Subcutaneous abdominal adipose tissue (tissue), 5 donors: Measurements from ENCODE around the gene UAP1L1.

Source experiments
- H3K27ac ChIP-seq: one replicate; pipeline ENCODE4 v1.7.0; 2013; ENCODE audit warnings: low read depth, mild to moderate bottlenecking, inconsistent platforms, low read length, moderate library complexity
- H3K27me3 ChIP-seq, 5 donors: one replicate each; pipeline ENCODE4 v1.7.0; 2013; ENCODE audit warnings: low read length in 5 of 5, inconsistent platforms in 1 of 5; ENCODE audit not compliant: control insufficient read depth in 5 of 5, insufficient read depth in 4 of 5
- H3K36me3 ChIP-seq, 5 donors: one replicate each; pipeline ENCODE4 v1.7.0; 2013; ENCODE audit warnings: low read length in 5 of 5; ENCODE audit not compliant: control insufficient read depth in 5 of 5, insufficient read depth in 5 of 5
- H3K4me1 ChIP-seq, 5 donors: one replicate each; pipeline ENCODE4 v1.7.0; 2013; ENCODE audit warnings: low read length in 5 of 5, mild to moderate bottlenecking in 3 of 5, moderate library complexity in 1 of 5; ENCODE audit not compliant: control insufficient read depth in 5 of 5, insufficient read depth in 5 of 5
- H3K4me3 ChIP-seq, 5 donors: one replicate each; pipeline ENCODE4 v1.7.0; 2013; ENCODE audit warnings: low read length in 5 of 5, low read depth in 1 of 5
- H3K9ac ChIP-seq, 5 donors: one replicate each; pipeline ENCODE4 v1.7.0; 2013; ENCODE audit warnings: low read length in 5 of 5, mild to moderate bottlenecking in 4 of 5, moderate library complexity in 3 of 5
- H3K9me3 ChIP-seq, 5 donors: one replicate each; pipeline ENCODE4 v1.7.0; 2013; ENCODE audit warnings: low read length in 5 of 5; ENCODE audit not compliant: control insufficient read depth in 5 of 5
- donor health status: healthy.
- donor health status: healthy.
- donor health status: healthy.
- donor health status: healthy.
- donor health status: healthy.

UAP1L1 gene

GRCh38 chr9:137107982-137108381 lies 30.7 kb downstream of the UAP1L1 start:
- peaks cover 0 to 99% (median 88%) of the 10 kb centered on the region in 5 donors for H3K36me3 ChIP-seq

GRCh38 chr9:137108608-137109249 lies 31.4 kb downstream of the UAP1L1 start:
- Histone ChIP-seq H3K36me3 (peaks cover 0 to 95% (median 82%) of the 10 kb centered on the region in 5 donors), H3K27me3 (no peaks in the 10 kb centered on the region), H3K27ac (no peak overlapping the region), H3K9ac (no peak overlapping the region), H3K9me3 (no peaks in the 10 kb centered on the region), H3K4me1 (peaks cover 0 to 7% (median 4%) of the 10 kb centered on the region in 5 donors), H3K4me3 (no peak overlapping the region)

More at GRCh38 chr9:137107982-137108381, 30.7 kb downstream of the UAP1L1 start:
- Histone ChIP-seq H3K9ac (no peak overlapping the region), H3K4me3 (no peak overlapping the region), H3K4me1 (peaks cover 0 to under 1% (median 0%) of the 10 kb centered on the region in 5 donors), H3K27me3 (no peaks in the 10 kb centered on the region), H3K9me3 (no peaks in the 10 kb centered on the region), H3K27ac (no peak overlapping the region)

- no peak overlapping the region for H3K9ac ChIP-seq
- peaks cover 0 to 7% (median 4%) of the 10 kb centered on the region in 5 donors for H3K4me1 ChIP-seq
- no peaks in the 10 kb centered on the region for H3K9me3 ChIP-seq
- H3K4me3 ChIP-seq, result no peak overlapping the region
- H3K27me3 ChIP-seq, result no peaks in the 10 kb centered on the region
- peaks cover 0 to 87% (median 76%) of the 10 kb centered on the region in 5 donors for H3K36me3 ChIP-seq
- H3K27ac ChIP-seq, result no peak overlapping the region
Measured at GRCh38 chr9:137109250-137110146, 32.2 kb downstream of the UAP1L1 start.

DNA sequence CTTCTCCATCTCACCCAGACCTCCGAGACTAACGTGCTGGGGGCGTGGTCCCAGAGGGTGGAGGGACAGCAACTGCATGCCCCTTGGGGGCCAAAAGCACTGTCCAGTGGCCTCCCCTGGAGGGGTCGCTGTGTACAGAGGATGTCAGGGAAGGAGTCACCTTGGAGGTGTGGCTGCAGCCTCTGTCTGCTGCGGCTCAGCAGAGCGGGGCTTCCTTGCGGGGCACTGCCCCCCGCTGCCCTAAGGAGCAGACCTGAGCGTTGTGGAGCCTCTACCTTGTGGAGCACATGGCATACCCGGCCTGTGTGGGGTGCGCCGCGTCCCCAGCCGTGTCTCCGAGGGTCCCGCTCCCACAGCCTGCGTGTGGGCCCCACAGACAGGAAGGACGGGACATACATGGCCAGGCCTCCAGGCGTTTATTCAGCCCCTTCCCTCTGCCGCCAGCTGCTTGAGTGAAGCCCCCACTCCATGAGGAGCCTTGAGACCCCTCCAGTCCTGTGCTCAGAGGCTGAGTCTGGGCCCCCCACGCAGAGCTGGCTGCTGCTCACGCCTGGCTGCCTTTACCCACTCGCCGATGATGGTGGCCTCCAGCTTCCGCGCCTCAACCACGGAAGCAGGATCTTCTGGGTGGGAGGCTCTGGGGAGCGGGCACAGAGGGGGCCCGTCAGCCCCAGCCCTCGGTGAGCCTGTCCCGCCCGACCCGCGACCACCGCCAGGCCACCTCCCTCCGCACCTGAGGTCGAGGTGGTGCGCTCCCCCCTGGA lies 33.0 kb downstream of the UAP1L1 start:
- Histone ChIP-seq H3K9me3 (no peaks in the 10 kb centered on the region), H3K4me1 (peaks cover 0 to 15% (median 11%) of the 10 kb centered on the region in 5 donors), H3K4me3 (no peak overlapping the region), H3K36me3 (peaks cover 0 to 79% (median 68%) of the 10 kb centered on the region in 5 donors), H3K27ac (no peak overlapping the region), H3K27me3 (peaks cover 0 to under 1% (median 0%) of the 10 kb centered on the region in 5 donors), H3K9ac (no peak overlapping the region)

- Histone ChIP-seq H3K9me3 (no peaks in the 10 kb centered on the region), H3K27ac (no peak overlapping the region), H3K4me1 (peaks cover 0 to 19% (median 13%) of the 10 kb centered on the region in 5 donors), H3K27me3 (peaks cover 0 to 3% (median 0%) of the 10 kb centered on the region in 5 donors), H3K36me3 (peaks cover 0 to 71% (median 61%) of the 10 kb centered on the region in 5 donors), H3K4me3 (no peak overlapping the region), H3K9ac (no peak overlapping the region)
Measured at GRCh38 chr9:137110911-137111787, 33.8 kb downstream of the UAP1L1 start.

DNA sequence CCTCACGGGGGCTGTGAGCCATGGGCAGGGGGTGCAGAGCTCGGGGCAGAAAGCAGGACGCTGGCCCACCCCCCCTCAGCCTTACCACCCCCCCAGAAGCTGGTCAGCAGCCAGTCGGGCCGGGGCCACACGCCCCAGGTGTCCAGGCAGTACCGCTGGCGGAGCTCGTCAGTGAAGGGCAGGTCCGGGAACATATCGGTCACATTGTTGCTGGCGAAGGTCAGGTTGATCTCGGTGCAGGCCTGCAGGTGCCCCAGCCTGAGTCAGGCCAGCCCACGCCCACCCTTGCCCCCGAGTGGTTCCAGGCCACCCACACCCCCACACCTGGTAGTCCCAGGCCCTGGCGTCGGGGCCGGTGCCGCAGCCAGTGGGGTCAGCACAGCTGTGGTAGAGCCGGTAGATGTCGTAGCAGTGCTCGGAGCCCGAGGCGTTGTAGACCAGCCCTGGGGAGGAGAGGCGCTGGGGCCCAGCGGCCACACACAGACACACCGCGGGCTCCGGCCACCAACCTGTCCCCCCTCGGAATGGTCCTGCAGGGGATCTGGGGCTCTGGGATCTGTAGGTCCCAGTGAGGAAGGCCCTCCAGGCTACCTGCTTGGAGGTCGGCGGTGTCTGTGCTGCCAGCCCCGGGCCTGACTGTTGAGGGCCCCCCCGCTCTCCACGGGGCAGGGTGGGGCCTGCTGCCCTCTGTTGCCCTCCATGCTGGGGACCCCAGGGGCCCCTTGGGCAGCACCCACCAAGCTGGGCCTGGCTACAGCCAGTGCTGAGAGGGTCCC lies 34.7 kb downstream of the UAP1L1 start:
- H3K36me3 ChIP-seq, result peaks cover 0 to 64% (median 54%) of the 10 kb centered on the region in 5 donors
- H3K9ac ChIP-seq, result no peak overlapping the region
- no peak overlapping the region for H3K4me3 ChIP-seq
- H3K9me3 ChIP-seq, result no peaks in the 10 kb centered on the region
- H3K4me1 ChIP-seq, result peaks cover 0 to 25% (median 18%) of the 10 kb centered on the region in 5 donors
- no peak overlapping the region for H3K27ac ChIP-seq
- peaks cover 0 to 3% (median 0%) of the 10 kb centered on the region in 5 donors for H3K27me3 ChIP-seq

DNA sequence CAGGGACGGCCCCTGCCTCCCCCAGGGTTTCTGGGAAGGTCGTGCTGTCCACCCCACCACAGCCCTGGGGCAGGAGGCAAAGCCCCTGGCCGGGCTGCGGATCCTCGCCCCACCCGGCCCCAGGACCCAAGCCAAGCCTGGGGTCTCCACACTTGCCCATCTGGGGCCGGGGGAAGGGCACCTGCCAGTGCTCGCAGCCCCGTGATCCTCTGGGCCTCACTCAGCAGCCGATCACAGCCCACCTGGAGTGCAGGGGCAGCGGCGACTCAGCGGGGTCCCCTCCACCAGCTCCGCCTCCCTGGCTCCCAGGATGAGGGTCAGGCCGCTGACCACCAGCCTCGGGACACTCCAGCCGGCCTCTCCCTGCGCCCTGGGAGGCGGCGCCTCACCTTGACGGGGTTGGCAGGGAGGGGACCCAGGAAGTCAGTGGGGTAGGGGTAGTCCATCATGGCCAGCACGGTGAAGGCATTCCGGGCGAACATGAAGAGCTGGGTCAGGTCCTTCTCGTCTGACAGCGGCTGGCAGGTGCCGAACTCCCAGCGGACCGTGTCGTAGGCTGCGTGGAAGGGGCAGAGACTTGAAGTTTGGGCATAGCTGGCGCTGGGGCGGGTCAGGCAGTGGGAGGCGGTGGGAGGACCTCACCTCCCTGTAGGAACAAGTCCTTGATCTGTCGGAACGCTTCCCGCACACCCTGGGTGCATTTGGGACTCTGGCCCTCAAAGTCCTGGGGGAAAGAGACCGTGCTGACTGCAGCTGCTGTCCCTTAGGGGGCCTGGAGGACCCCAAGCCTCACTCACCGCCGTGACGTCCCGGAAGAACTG lies 35.5 kb downstream of the UAP1L1 start:
- H3K9ac ChIP-seq, result no peak overlapping the region
- H3K36me3 ChIP-seq, result peaks cover 0 to 56% (median 46%) of the 10 kb centered on the region in 5 donors
- H3K27ac ChIP-seq, result no peak overlapping the region
- H3K4me3 ChIP-seq, result no peak overlapping the region
- peaks cover 0 to 33% (median 22%) of the 10 kb centered on the region in 5 donors for H3K4me1 ChIP-seq
- H3K27me3 ChIP-seq, result peaks cover 0 to 6% (median 0%) of the 10 kb centered on the region in 5 donors
- no peaks in the 10 kb centered on the region for H3K9me3 ChIP-seq
